Measurements from ENCODE around the gene CMKLR1. TPM values are rescaled to one million over a fixed set of nuclear protein-coding genes. Genes with fewer than 3 reads are reported as not detected.
A peak's percentile ranks its signal among the peaks of the same experiment; 100 is the strongest.

Gene CMKLR1
- total RNA-seq, 4 donors from 2014 or later = 0.19 to 5.7 (median 2.5) TPM

- 65 to 72% methylated on average over 5 to 6 of the region's 6 CpGs for WGBS, 2 donors
- Histone ChIP-seq H3K36me3 (no peaks in the 10 kb centered on the region), H3K9me3 (no peaks in the 10 kb centered on the region), H3K4me3 (no peak overlapping the region), H3K27ac (peak overlapping the region in 2 of 4 donors; percentile 9 to 14), H3K4me1 (peaks cover 2 to 25% (median 13%) of the 10 kb centered on the region in 3 donors), H3K27me3 (peaks cover 0 to 29% (median 0%) of the 10 kb centered on the region in 4 donors)
- intact Hi-C loops (cut with DNase I) = no loop called here
- TF ChIP-seq POLR2A (IDR thresholded peaks at IDR 0.05) = no peak
- TF ChIP-seq, protein P1, sequence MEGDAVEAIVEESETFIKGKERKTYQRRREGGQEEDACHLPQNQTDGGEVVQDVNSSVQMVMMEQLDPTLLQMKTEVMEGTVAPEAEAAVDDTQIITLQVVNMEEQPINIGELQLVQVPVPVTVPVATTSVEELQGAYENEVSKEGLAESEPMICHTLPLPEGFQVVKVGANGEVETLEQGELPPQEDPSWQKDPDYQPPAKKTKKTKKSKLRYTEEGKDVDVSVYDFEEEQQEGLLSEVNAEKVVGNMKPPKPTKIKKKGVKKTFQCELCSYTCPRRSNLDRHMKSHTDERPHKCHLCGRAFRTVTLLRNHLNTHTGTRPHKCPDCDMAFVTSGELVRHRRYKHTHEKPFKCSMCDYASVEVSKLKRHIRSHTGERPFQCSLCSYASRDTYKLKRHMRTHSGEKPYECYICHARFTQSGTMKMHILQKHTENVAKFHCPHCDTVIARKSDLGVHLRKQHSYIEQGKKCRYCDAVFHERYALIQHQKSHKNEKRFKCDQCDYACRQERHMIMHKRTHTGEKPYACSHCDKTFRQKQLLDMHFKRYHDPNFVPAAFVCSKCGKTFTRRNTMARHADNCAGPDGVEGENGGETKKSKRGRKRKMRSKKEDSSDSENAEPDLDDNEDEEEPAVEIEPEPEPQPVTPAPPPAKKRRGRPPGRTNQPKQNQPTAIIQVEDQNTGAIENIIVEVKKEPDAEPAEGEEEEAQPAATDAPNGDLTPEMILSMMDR (IDR thresholded peaks at IDR 0.05) = no peak
- no peak for DNase-seq
These were observed 41.0 kb downstream of the CMKLR1 start for GRCh38 chr12:108297895-108298760.

- H3K27ac ChIP-seq = no peak overlapping the region
- no peaks in the 10 kb centered on the region for H3K9me3 ChIP-seq
- TF ChIP-seq POLR2A (IDR thresholded peaks at IDR 0.05) = no peak
- TF ChIP-seq, protein P1 (IDR thresholded peaks at IDR 0.05) = no peak
- H3K4me3 ChIP-seq = no peak overlapping the region
- intact Hi-C loops (cut with DNase I) = no loop called here
- DNase-seq = no peak
- peaks cover 0 to 25% (median 0%) of the 10 kb centered on the region in 4 donors for H3K27me3 ChIP-seq
- peaks cover 0 to 18% (median 6%) of the 10 kb centered on the region in 3 donors for H3K4me1 ChIP-seq
- WGBS, 2 donors = 69 to 87% methylated on average over 2 of the region's 2 CpGs
- no peaks in the 10 kb centered on the region for H3K36me3 ChIP-seq
These were observed 41.7 kb downstream of the CMKLR1 start for GRCh38 chr12:108297424-108297823.

DNA sequence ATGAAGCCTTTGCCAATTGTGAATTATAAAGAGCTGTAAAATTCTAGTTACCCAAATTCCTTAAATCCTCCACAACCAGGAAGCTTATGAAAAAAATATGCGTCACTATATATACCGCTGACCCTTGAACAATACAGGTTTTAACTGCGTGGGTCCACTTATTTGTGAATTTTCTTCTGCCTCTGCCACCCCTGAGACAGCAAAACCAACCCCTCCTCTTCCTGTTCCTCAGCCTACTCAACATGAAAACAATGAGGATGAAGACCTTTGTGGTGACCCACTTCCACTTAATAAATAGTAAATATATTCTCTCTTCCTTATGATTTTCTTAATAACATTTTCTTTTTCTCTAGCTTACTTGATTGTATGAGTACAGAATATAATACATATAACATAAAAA, 42.2 kb downstream of the CMKLR1 start:
- WGBS, 2 donors = 43% methylated on average over 3 of the region's 3 CpGs
- intact Hi-C loops (cut with DNase I) = no loop called here
- H3K9me3 ChIP-seq = no peaks in the 10 kb centered on the region
- H3K4me1 ChIP-seq = peaks cover 0 to 13% (median 1%) of the 10 kb centered on the region in 3 donors
- no peaks in the 10 kb centered on the region for H3K36me3 ChIP-seq
- TF ChIP-seq POLR2A (IDR thresholded peaks at IDR 0.05) = no peak
- TF ChIP-seq, protein P1 (IDR thresholded peaks at IDR 0.05) = no peak
- H3K27ac ChIP-seq = peak overlapping the region in 1 of 4 donors; percentile 36
- H3K4me3 ChIP-seq = no peak overlapping the region
- H3K27me3 ChIP-seq = peaks cover 0 to 25% (median 0%) of the 10 kb centered on the region in 4 donors
- DNase-seq = no peak

- no peak for TF ChIP-seq POLR2A (IDR thresholded peaks at IDR 0.05)
- TF ChIP-seq, protein P1 (IDR thresholded peaks at IDR 0.05) = no peak
- 49 to 52% methylated on average over 6 to 7 of the region's 8 CpGs for WGBS, 2 donors
These were observed 43.5 kb downstream of the CMKLR1 start for GRCh38 chr12:108295641-108296040.

More at GRCh38 chr12:108295641-108296040, 43.5 kb downstream of the CMKLR1 start:
- Histone ChIP-seq H3K27ac (no peak overlapping the region), H3K36me3 (no peaks in the 10 kb centered on the region), H3K27me3 (peaks cover 0 to 21% (median 0%) of the 10 kb centered on the region in 4 donors), H3K4me1 (peaks cover 0 to 12% (median 0%) of the 10 kb centered on the region in 3 donors), H3K9me3 (no peaks in the 10 kb centered on the region), H3K4me3 (no peak overlapping the region)
- intact Hi-C loops (cut with DNase I) = no loop called here
- no peak for DNase-seq

All from esophagus squamous epithelium (tissue), 5 donors.